H9 (cell line): ENCODE measurements around the gene ZNF844. TPM values are rescaled to one million over a fixed set of nuclear protein-coding genes. Genes with fewer than 3 reads are reported as not detected.

Experiments
- DNase-seq: peaks from one replicate; pipeline ENCODE4 v3.0.0-alpha.2; 2017
- H2AFZ ChIP-seq: one replicate; pipeline ENCODE4 v1.6.1; 2013; ENCODE audit warnings: mild to moderate bottlenecking, low read length, control low read depth, moderate library complexity
- H2AK5ac ChIP-seq: 2 replicates; pipeline ENCODE4 v1.6.1; 2013; ENCODE audit warnings: low read length, control low read depth, mixed read lengths; ENCODE audit not compliant: insufficient read length
- H2BK120ac ChIP-seq: one replicate; pipeline ENCODE4 v1.6.1; 2013; ENCODE audit warnings: low read depth, mild to moderate bottlenecking, low read length, control low read depth, inconsistent platforms; ENCODE audit not compliant: poor library complexity, severe bottlenecking
- H2BK12ac ChIP-seq: 2 replicates; pipeline ENCODE4 v1.6.1; 2013; ENCODE audit warnings: low read length, control low read depth, mixed read lengths, low read depth; ENCODE audit not compliant: insufficient read length
- H2BK15ac ChIP-seq: 2 replicates; pipeline ENCODE4 v1.6.1; 2013; ENCODE audit warnings: low read depth, low read length, control low read depth
- H2BK20ac ChIP-seq: one replicate; pipeline ENCODE4 v1.6.1; 2013; ENCODE audit warnings: low read depth, mild to moderate bottlenecking, low read length, control low read depth, inconsistent platforms; ENCODE audit not compliant: poor library complexity, severe bottlenecking
- H2BK5ac ChIP-seq: 2 replicates; pipeline ENCODE4 v1.6.1; 2013; ENCODE audit warnings: low read length, control low read depth, mixed read lengths; ENCODE audit not compliant: insufficient read length
- H3K14ac ChIP-seq: 2 replicates; pipeline ENCODE4 v1.6.1; 2013; ENCODE audit warnings: low read length, control low read depth; ENCODE audit not compliant: insufficient read depth
- H3K18ac ChIP-seq: 2 replicates; pipeline ENCODE4 v1.6.1; 2013; ENCODE audit warnings: low read depth, mild to moderate bottlenecking, mixed read lengths, low read length, control low read depth; ENCODE audit not compliant: insufficient read length
- H3K23ac ChIP-seq: 2 replicates; pipeline ENCODE4 v1.6.1; 2013; ENCODE audit warnings: low read length, control low read depth, mixed read lengths, low read depth; ENCODE audit not compliant: insufficient read length
- H3K23me2 ChIP-seq: 2 replicates; pipeline ENCODE4 v1.6.1; 2013; ENCODE audit warnings: low read depth, mild to moderate bottlenecking, mixed read lengths, low read length, control low read depth; ENCODE audit not compliant: insufficient read length, poor library complexity, severe bottlenecking
- H3K27ac ChIP-seq: 2 replicates; pipeline ENCODE4 v1.5.1; 2013; ENCODE audit warnings: low read length, control low read depth, mixed read lengths, low read depth; ENCODE audit not compliant: insufficient read length
- H3K27me3 ChIP-seq: 2 replicates; pipeline ENCODE4 v1.6.1; 2013; ENCODE audit warnings: low read length, control low read depth, inconsistent platforms; ENCODE audit not compliant: insufficient read depth
- H3K4ac ChIP-seq: 2 replicates; pipeline ENCODE4 v1.6.1; 2013; ENCODE audit warnings: low read depth, mild to moderate bottlenecking, control low read depth, inconsistent platforms, low read length, moderate library complexity
- H3K4me1 ChIP-seq: 2 replicates; pipeline ENCODE4 v1.6.1; 2013; ENCODE audit warnings: low read length, control low read depth, inconsistent platforms; ENCODE audit not compliant: insufficient read depth
- H3K4me2 ChIP-seq: 2 replicates; pipeline ENCODE4 v1.6.1; 2013; ENCODE audit warnings: low read length, control low read depth, mixed read lengths; ENCODE audit not compliant: insufficient read length, insufficient read depth
- H3K56ac ChIP-seq: 2 replicates; pipeline ENCODE4 v1.6.1; 2013; ENCODE audit warnings: low read depth, mild to moderate bottlenecking, mixed read lengths, low read length, control low read depth; ENCODE audit not compliant: insufficient read length
- H3K79me1 ChIP-seq: 2 replicates; pipeline ENCODE4 v1.6.1; 2013; ENCODE audit warnings: low read depth, mild to moderate bottlenecking, moderate library complexity, low read length, control low read depth, inconsistent platforms; ENCODE audit not compliant: insufficient read depth, poor library complexity, severe bottlenecking
- H3K79me2 ChIP-seq: 2 replicates; pipeline ENCODE4 v1.6.1; 2013; ENCODE audit warnings: low read length, control low read depth, inconsistent platforms; ENCODE audit not compliant: insufficient read depth
- H3K9ac ChIP-seq: 2 replicates; pipeline ENCODE4 v1.6.1; 2013; ENCODE audit warnings: low read length, control low read depth, mixed read lengths; ENCODE audit not compliant: insufficient read length; ENCODE audit errors: extremely low read depth
- H3K9me3 ChIP-seq: one replicate; pipeline ENCODE4 v1.6.1; 2013; ENCODE audit warnings: low read depth, low read length, inconsistent platforms; ENCODE audit not compliant: control insufficient read depth
- H3T11ph ChIP-seq: one replicate; pipeline ENCODE4 v1.6.1; 2013; ENCODE audit warnings: mild to moderate bottlenecking, low read length, control low read depth, inconsistent platforms
- H4K20me1 ChIP-seq: one replicate; pipeline ENCODE4 v1.6.1; 2013; ENCODE audit not compliant: control insufficient read depth, insufficient read length, insufficient read depth
- H4K5ac ChIP-seq: 2 replicates; pipeline ENCODE4 v1.6.1; 2013; ENCODE audit warnings: low read depth, mild to moderate bottlenecking, mixed read lengths, low read length, control low read depth; ENCODE audit not compliant: insufficient read length
- H4K8ac ChIP-seq: replicated peaks from 2 replicates; pipeline ENCODE4 v1.6.1; 2013; ENCODE audit warnings: low read length, control low read depth, mixed read lengths, low read depth; ENCODE audit not compliant: insufficient read length
- H4K91ac ChIP-seq: 2 replicates; pipeline ENCODE4 v1.6.1; 2013; ENCODE audit warnings: low read depth, mild to moderate bottlenecking, moderate library complexity, mixed read lengths, low read length, control low read depth; ENCODE audit not compliant: insufficient read length
- H3K27ac Mint-ChIP-seq, 3 experiments: 2 replicates in 2 of 3; 3 replicates in 1 of 3; pipeline ENCODE4 v1.8.0; 2020 to 2021; ENCODE audit warnings: mixed read lengths in 3 of 3, mild to moderate bottlenecking in 1 of 3, moderate library complexity in 1 of 3
- H3K27me3 Mint-ChIP-seq: 2 replicates; pipeline ENCODE4 v1.8.0; 2021; ENCODE audit warnings: low read depth, mild to moderate bottlenecking, moderate library complexity, mixed read lengths
- H3K36me3 Mint-ChIP-seq, 3 experiments: 2 replicates in 2 of 3; 3 replicates in 1 of 3; pipeline ENCODE4 v1.8.0; 2020 to 2021; ENCODE audit warnings: low read depth in 3 of 3, mixed read lengths in 3 of 3; ENCODE audit not compliant: insufficient read depth in 1 of 3
- H3K4me1 Mint-ChIP-seq, 2 experiments: 2 replicates each; pipeline ENCODE4 v1.8.0; 2020; ENCODE audit warnings: mixed read lengths in 2 of 2
- H3K4me3 Mint-ChIP-seq, 2 experiments: 2 replicates in 1 of 2; 3 replicates in 1 of 2; pipeline ENCODE4 v1.8.0; 2020 to 2021; ENCODE audit warnings: mild to moderate bottlenecking in 2 of 2, mixed read lengths in 2 of 2, moderate library complexity in 1 of 2
- H3K9me3 Mint-ChIP-seq, 2 experiments: 2 replicates in 1 of 2; 3 replicates in 1 of 2; pipeline ENCODE4 v1.8.0; 2020; ENCODE audit warnings: mild to moderate bottlenecking in 2 of 2, mixed read lengths in 2 of 2, moderate library complexity in 1 of 2
- WGBS: extraction: QIAGEN DNeasy Blood & Tissue Kit; methylation state at CpG from one replicate; pipeline ENCODE4 v1.1.7; 2013; ENCODE audit warnings: missing lambda C conversion rate, low lambda C conversion rate, mixed read lengths; ENCODE audit not compliant: insufficient read length; ENCODE audit errors: extremely low coverage; 5-methylcytosine and 5-hydroxymethylcytosine counted together
- total RNA-seq: library from RNA; stranded (reverse); gene quantifications from 2 replicates; pipeline ENCODE4 v1.2.1, GENCODE V29; 2021
- TF ChIP-seq, protein P1 (sequence below): fragments of 200-600 bp; sonication (generic); conservative IDR thresholded peaks from 3 replicates; pipeline ENCODE4 v1.8.0; 2021; ENCODE audit warnings: antibody characterized with exemption, mild to moderate bottlenecking

Gene ZNF844
- total RNA-seq, 1 experiment from 2014 or later: 10.0 TPM

- Histone ChIP-seq H3K9me3 (peaks cover 51% of the 10 kb centered on the region), H2BK15ac (no peak overlapping the region), H2AK5ac (no peak overlapping the region), H2AFZ (no peak overlapping the region), H2BK20ac (no peak overlapping the region), H3K27ac (no peak overlapping the region), H3K4me1 (no peaks in the 10 kb centered on the region), H3K27me3 (no peaks in the 10 kb centered on the region), H3K56ac (no peak overlapping the region), H3K23me2 (no peaks in the 10 kb centered on the region), H3T11ph (no peak overlapping the region), H4K8ac (no peak overlapping the region), H3K18ac (no peak overlapping the region), H3K9ac (no peak overlapping the region), H3K4ac (no peak overlapping the region), H3K79me1 (no peaks in the 10 kb centered on the region), H3K14ac (no peak overlapping the region), H4K20me1 (no peaks in the 10 kb centered on the region), H2BK5ac (no peak overlapping the region), H4K5ac (no peak overlapping the region), H4K91ac (no peak overlapping the region), H2BK120ac (no peak overlapping the region), H2BK12ac (no peak overlapping the region), H3K23ac (no peak overlapping the region), H3K4me2 (no peak overlapping the region), H3K79me2 (no peaks in the 10 kb centered on the region)
- TF ChIP-seq, protein P1, sequence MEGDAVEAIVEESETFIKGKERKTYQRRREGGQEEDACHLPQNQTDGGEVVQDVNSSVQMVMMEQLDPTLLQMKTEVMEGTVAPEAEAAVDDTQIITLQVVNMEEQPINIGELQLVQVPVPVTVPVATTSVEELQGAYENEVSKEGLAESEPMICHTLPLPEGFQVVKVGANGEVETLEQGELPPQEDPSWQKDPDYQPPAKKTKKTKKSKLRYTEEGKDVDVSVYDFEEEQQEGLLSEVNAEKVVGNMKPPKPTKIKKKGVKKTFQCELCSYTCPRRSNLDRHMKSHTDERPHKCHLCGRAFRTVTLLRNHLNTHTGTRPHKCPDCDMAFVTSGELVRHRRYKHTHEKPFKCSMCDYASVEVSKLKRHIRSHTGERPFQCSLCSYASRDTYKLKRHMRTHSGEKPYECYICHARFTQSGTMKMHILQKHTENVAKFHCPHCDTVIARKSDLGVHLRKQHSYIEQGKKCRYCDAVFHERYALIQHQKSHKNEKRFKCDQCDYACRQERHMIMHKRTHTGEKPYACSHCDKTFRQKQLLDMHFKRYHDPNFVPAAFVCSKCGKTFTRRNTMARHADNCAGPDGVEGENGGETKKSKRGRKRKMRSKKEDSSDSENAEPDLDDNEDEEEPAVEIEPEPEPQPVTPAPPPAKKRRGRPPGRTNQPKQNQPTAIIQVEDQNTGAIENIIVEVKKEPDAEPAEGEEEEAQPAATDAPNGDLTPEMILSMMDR: no peak
- no CpG with 5 or more reads among the region's 5 CpGs for WGBS
- peaks cover 78 to 85% (median 82%) of the 10 kb centered on the region in 3 experiments for H3K36me3 Mint-ChIP-seq
- no peak overlapping the region for H3K27ac Mint-ChIP-seq
- no peak for DNase-seq
- peaks cover 69 to 72% of the 10 kb centered on the region in 2 experiments for H3K9me3 Mint-ChIP-seq
- no peak overlapping the region for H3K4me3 Mint-ChIP-seq
- H3K4me1 Mint-ChIP-seq: no peaks in the 10 kb centered on the region
- peaks cover 3% of the 10 kb centered on the region; the same call in 1 of the 2 replicates for H3K27me3 Mint-ChIP-seq
Measured at GRCh38 chr19:12113121-12113520, 48.6 kb downstream of the ZNF844 start.
